Nephron (organoid): Measurements from ENCODE around the gene PLOD3.

Source experiments
- H3K27ac Mint-ChIP-seq, 3 experiments: 2 replicates each; pipeline ENCODE4 v1.8.0; 2020; ENCODE audit warnings: mixed read lengths in 3 of 3, mild to moderate bottlenecking in 2 of 3, moderate library complexity in 1 of 3
- H3K27me3 Mint-ChIP-seq: 2 replicates; pipeline ENCODE4 v1.8.0; 2021; ENCODE audit warnings: low read depth, mild to moderate bottlenecking, moderate library complexity, mixed read lengths
- H3K36me3 Mint-ChIP-seq: 2 replicates; pipeline ENCODE4 v1.8.0; 2020; ENCODE audit warnings: low read depth, mixed read lengths
- H3K4me1 Mint-ChIP-seq: 2 replicates; pipeline ENCODE4 v1.8.0; 2020; ENCODE audit warnings: mixed read lengths
- H3K4me3 Mint-ChIP-seq, 3 experiments: 2 replicates each; pipeline ENCODE4 v1.8.0; 2020; ENCODE audit warnings: mild to moderate bottlenecking in 3 of 3, mixed read lengths in 3 of 3, moderate library complexity in 2 of 3
- H3K9me3 Mint-ChIP-seq: 2 replicates; pipeline ENCODE4 v1.8.0; 2020; ENCODE audit warnings: mixed read lengths
- CTCF ChIP-seq, 3 experiments: fragments of 200-600 bp; sonication (generic); IDR thresholded peaks; one replicate each; pipeline ENCODE4 v1.5.0; 2021; ENCODE audit warnings: antibody characterized with exemption in 3 of 3; ENCODE audit not compliant: unreplicated experiment in 3 of 3

Gene PLOD3

GRCh38 chr7:101251871-101252659 is 34.7 kb upstream of the PLOD3 start:
- Mint-ChIP-seq H3K36me3 (peaks cover 14% of the 10 kb centered on the region), H3K27me3 (peaks cover 11% of the 10 kb centered on the region), H3K27ac (peak overlapping the region; percentile 79 to 92 (median 91)), H3K4me1 (peaks cover 15% of the 10 kb centered on the region), H3K9me3 (no peaks in the 10 kb centered on the region), H3K4me3 (peak overlapping the region; percentile 97 to 98 (median 98))
- no peak for TF ChIP-seq CTCF (IDR thresholded peaks at IDR 0.05; ENCODE audit: unreplicated experiment in 3 of 3)

- Mint-ChIP-seq H3K27me3 (peaks cover 10% of the 10 kb centered on the region), H3K4me1 (peaks cover 15% of the 10 kb centered on the region), H3K9me3 (no peaks in the 10 kb centered on the region), H3K36me3 (peaks cover 18% of the 10 kb centered on the region), H3K27ac (no peak overlapping the region), H3K4me3 (peak overlapping the region; percentile 97 to 98 (median 98))
- TF ChIP-seq CTCF (IDR thresholded peaks at IDR 0.05; ENCODE audit: unreplicated experiment in 3 of 3): no peak
These were observed 32.9 kb upstream of the PLOD3 start for GRCh38 chr7:101250324-101250723.

DNA sequence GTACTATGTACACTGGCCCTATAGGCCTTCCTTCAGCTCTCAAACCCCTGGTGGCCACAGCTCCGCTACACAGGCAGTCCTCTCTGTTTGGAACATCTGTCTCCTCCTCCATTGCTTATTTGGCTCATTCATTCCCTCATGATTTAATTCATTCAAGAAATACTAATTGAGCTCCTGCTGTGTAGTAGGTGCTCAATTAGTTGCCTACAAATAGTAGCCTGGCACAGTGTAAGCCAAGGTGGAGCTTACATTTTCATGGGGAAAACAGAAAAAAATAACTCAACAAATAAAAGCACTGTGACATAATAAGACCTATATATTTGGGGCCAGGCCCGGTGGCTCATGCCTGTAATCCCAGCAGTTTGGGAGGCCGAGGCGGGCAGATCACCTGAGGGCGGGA is 30.9 kb upstream of the PLOD3 start:
- H3K27me3 Mint-ChIP-seq: peaks cover 3% of the 10 kb centered on the region
- H3K36me3 Mint-ChIP-seq: peaks cover 18% of the 10 kb centered on the region
- H3K9me3 Mint-ChIP-seq: no peaks in the 10 kb centered on the region
- peak overlapping the region; percentile 37 to 71 (median 64) for H3K4me3 Mint-ChIP-seq
- no peak for TF ChIP-seq CTCF (IDR thresholded peaks at IDR 0.05; ENCODE audit: unreplicated experiment in 3 of 3)
- H3K27ac Mint-ChIP-seq: peak overlapping the region in 1 of 3 experiments; percentile 47
- peaks cover 31% of the 10 kb centered on the region for H3K4me1 Mint-ChIP-seq

DNA sequence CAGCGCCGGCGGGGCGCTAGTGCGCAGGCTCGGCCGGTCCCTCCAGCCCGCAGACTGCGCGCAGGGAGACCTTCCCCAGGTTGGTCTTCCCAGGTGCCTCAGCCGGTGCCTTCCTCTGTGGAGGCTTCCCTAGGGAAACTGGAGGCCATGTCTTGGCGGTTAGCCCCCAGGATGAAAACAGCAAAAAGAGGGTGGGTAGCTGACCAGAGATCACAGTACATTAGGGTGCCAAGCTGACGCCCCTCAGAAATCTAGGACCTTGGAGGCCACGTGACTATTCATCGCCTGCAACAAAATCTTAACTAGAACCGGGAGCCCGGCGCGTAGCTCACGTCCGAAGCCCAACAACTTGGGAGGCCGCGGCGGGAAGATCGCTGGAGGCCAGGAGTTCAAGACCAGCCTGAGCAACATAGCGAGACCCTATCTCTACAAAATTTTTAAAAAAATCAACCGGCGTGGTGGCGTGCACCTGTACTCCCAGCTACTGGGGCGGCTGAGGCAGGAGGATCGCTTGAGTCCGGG is 27.8 kb upstream of the PLOD3 start:
- Mint-ChIP-seq H3K27me3 (peaks cover 3% of the 10 kb centered on the region), H3K27ac (peak overlapping the region; percentile 91 to 96 (median 93)), H3K4me3 (peak overlapping the region; percentile 97 to 99 (median 97)), H3K9me3 (no peaks in the 10 kb centered on the region), H3K4me1 (peaks cover 21% of the 10 kb centered on the region), H3K36me3 (peaks cover 16% of the 10 kb centered on the region)
- no peak for TF ChIP-seq CTCF (IDR thresholded peaks at IDR 0.05; ENCODE audit: unreplicated experiment in 3 of 3)

- peaks cover 16% of the 10 kb centered on the region for H3K4me1 Mint-ChIP-seq
- H3K27ac Mint-ChIP-seq: peak within 1 kb of the TSS; percentile 91 to 96 (median 93)
- H3K27me3 Mint-ChIP-seq: peaks cover 3% of the 10 kb centered on the region
- peaks cover 14% of the 10 kb centered on the region for H3K36me3 Mint-ChIP-seq
- peak within 1 kb of the TSS; percentile 97 to 99 (median 97) for H3K4me3 Mint-ChIP-seq
- no peaks in the 10 kb centered on the region for H3K9me3 Mint-ChIP-seq
- TF ChIP-seq CTCF (IDR thresholded peaks at IDR 0.05; ENCODE audit: unreplicated experiment in 3 of 3): peak; percentile 42 to 97 (median 92)
These were observed 27.2 kb upstream of the PLOD3 start, which contains the start of gene FIS1 for GRCh38 chr7:101244375-101245146. FIS1 (minus strand) TSS chr7:101245081; CDS start chr7:101245004, 77 bp downstream.
